HG03025 (cell line): ENCODE measurements around the gene KLHL35.
"Not testable (repeated sequence)": the region's sequence is repeated elsewhere in the genome, so short reads cannot be mapped to it uniquely, and the experiment has no call there.

Experiments
- ATAC-seq: cut with Tn5 transposase; IDR thresholded peaks from one replicate; pipeline ENCODE4 v1.9.1; 2021; ENCODE audit warnings: mild to moderate bottlenecking, moderate library complexity; ENCODE audit not compliant: unreplicated experiment, low FRiP score

Gene KLHL35

DNA sequence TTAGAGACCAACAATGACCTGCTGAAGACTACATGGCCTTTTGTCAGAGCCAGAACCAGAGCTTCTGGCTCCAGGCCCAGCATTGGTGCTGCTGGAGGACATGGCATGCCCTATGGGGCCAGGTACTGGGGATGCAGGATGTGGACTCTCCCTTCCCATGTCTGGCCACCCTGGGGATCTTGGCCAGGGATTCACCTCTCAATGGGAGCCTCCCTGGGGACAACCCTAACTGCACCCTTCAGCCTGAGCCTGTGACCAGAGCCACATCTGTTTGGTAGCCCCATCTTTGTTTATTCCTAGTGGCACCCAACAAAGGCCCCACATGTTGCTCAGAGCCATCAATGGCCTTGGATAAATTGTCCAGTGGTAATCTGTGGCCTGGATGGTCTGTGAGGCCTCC lies 5.8 kb downstream of the KLHL35 start:
- ATAC-seq = no peak

DNA sequence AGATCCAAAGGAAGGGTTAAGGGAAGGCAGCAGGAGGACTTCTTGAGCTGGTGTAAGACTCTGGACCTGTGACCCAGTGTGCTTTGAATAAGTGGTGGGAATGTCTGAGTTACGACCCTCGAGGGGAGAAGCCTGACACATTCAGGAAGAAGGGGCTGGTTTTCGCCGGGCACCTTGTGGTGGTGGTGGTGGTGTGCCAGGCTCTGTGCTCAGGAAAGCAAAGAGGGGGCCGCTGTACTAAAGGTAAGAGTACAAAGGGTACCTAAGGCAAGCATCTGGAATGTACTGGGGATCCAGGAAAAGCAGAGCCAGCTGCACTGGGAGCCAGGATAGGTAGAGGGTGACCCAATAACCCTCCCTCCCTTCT lies 6.3 kb downstream of the KLHL35 start:
- no peak for ATAC-seq

DNA sequence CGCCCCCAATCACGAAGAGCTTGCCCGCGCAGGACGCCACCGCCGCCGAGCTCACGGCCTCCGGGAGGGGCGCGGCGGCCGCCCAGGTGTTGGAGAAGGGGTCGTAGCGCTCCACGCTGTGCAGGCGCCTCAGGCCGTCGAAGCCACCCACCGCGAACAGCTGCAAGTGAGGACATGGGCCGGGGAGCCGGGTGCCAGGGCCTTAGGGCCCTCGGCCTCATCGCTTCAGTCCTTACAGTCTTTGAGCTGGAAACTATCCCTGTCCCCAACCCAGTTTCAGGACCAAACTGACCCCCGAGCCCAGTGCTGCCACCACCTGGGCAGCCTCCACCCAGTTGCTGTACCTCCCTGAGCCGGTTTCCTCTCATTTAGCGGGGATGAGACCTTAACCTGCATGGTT lies 7.6 kb downstream of the KLHL35 start:
- ATAC-seq = no peak

DNA sequence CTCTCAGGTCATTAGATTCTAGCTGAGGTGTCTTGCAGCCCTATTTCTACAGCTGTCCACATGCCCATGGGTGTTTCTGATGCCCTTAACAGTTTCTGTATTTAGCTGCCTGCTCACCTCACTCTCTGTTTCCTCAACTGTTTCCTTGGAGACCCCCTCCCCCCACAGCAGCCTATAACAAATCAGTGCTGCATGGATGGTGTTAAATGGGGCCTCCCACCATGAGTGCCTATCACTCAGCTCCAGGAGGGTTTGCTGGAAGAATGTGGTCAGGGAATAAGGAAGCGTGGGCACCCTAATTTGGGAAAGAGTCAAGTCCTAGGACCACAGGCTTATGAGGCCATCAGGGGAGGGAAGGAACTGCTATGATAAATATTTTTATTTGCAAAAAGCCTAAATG lies 8.6 kb downstream of the KLHL35 start:
- ATAC-seq = no peak

DNA sequence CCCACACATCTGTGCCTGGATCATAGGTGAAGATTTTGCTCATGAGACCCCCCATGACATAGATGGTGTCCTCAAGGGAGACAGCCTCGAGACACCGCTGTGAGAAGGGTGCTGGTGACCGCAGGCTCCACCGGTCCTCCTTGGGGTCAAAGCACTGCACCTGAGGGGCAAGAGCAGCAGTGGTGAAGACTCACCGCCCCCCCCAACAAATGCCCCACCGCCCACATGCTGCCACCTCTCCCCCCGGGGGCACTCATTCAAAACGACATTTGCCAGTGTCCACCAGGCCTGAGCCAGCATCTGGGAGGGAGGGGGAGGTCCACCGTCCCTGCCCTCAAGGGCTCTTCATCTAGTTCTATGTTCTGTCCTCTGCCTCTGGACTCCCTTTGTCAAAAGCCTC lies 9.3 kb downstream of the KLHL35 start:
- no peak for ATAC-seq

DNA sequence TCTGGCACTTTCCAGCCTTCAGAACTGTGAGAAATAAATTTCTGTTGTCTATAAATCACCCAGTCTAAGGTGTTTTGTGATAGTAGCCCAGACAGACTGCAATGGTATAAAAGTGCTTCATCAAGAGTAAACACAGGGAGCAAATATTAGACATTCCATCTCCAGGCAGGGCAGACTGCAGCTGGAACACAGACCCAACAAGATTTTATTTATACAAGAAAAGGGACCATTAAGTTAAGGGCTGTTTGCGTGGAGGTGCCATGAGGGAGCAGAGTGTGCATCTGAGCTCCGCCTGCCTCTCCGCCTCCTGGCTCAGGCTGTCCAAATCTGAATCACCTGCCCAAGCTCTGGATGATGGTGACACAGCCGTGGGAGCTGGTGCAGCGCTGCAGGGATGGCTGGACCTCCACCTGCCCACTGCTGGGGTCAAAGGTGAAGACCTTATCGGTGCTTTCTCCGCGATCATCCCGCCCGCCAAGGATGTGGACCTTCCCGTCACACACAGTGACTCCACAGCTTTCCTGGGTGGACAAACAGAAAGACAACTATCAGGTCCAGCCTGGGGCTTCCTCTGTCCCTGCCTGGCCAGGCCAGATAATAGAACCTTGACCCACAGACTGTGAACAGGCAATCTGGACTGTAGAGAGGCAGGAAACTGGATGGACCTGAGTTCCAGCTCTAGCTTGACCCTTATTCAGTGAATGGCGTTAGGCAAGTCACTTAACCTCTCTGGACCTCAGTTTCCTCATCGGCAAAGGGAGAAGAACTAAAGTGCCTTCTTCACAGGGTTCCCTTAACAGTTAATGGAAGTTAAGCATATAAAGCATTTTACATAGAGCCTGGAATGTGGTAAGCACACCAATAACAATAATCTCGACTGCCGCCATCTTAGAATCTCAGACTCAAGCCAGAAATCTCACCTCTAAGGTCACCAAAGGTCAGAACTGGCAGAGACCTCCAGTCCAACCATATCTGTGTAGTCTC lies 10.5 kb downstream of the KLHL35 start:
- ATAC-seq = no peak

DNA sequence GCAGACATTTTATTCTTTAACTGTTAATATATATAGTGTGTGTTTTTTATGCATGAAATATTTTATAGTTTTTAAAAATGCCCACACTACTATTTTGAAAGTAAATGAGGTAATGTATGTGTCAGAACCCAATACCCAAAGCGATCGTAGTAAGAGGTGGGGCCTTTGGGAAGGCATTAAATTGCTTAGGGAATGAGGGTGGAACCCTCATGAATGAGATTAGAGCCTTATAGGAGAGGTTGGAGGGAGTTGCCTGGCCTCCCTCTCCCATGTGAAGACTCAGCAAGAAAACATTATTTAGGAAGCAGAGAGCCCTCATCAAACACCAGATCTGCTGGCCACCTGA lies 11.1 kb downstream of the KLHL35 start:
- no peak for ATAC-seq

DNA sequence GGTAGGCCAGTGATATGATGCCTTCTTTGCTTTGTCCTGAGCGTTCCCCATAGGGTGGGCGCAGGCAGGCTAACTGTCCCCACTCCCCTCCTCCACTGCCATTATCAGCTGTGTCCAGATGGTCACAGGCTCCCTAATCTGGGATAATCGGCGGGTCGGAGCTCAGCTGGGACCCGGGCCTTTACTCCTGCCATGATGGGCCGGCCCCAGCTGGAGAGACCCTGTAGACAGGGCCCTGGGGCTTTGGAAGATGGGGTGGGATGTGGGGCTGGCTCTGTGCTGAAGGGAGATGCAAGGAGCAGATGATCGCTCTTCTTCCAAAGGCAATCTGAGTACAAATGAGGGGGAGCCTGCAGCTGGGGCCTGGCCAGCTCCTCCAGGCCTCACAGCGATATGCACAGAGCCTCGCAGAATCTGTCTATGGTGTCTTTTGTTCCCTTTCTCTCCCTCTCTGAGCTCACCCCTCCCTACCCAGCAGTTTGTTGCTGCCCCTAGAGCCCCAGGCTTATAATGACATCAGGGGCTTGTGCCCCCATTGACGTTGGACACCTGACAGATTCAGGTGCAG lies 11.9 kb downstream of the KLHL35 start:
- no peak for ATAC-seq

DNA sequence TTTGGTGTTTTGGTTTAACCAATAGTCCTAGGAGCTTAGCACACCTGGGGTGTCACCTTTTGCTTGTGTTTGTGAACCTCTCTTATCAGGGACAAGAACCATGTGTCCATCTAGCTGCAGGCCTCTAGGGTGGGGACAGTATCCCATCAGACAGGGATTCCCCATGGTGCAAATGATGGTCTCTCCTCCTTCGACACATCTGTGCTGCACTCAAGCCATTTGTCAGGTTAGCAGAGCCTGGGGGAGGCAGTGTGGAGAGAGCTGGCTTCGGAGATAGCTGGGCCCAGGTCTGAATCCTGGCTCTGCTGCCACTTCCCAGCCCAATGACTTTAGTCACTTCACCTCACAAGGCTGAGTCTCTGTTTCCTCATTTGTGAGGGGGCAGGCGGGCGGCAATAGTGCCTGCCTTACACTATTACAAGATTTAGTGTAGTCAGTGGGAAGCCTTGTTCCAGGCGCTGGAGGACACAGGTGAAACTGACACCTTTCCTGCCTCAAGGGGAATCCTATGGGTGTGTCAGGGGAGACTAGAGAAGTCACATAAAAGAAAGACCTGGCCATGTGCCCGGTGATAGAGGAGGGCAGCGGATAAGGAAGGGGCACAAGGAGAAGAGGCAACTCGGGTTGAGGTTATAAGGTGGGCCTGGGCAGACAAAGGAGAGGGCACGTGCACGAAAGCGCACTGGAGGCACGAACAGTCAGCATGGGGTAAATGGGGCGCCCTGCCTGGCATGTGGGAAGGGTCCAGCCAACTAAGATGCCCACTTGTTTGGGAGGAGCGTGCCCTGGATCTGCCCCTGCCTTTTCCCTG lies 12.6 kb downstream of the KLHL35 start:
- no peak for ATAC-seq

DNA sequence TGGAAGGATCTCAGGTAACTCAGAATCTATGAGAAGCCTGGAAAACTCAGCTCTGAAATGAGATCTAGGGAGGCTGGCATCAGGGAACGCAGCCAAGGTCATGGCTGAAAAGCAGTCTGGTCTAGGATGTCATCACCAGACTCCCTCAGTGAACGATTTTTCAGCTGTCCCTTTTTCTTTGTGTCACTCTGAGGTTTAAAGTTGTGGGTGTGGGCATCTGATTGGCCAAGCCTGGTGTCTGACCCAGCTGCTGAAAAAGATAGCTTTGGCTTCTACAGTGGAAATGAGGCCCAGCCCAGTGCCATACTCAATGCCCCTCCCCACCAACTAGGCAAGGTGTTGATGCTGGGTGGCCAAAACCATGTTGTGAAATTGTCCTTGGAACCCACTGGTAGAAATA lies 19.1 kb downstream of the KLHL35 start:
- ATAC-seq = no peak

DNA sequence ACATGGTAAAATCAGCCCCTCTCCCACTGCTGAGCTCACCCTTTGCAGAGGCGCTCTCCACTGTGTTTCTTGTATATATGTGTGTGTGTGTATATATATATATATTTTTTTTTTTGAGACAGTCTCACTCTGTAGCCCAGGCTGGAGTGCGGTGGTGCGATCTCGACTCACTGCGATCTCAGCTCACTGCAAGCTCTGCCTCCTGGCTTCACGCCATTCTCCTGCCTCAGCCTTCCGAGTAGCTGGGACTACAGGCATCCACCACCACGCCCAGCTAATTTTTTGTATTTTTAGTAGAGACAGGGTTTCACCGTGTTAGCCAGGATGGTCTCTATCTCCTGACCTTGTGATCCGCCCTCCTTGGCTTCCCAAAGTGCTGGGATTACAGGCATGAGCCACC lies 19.9 kb downstream of the KLHL35 start:
- not testable (repeated sequence) for ATAC-seq

DNA sequence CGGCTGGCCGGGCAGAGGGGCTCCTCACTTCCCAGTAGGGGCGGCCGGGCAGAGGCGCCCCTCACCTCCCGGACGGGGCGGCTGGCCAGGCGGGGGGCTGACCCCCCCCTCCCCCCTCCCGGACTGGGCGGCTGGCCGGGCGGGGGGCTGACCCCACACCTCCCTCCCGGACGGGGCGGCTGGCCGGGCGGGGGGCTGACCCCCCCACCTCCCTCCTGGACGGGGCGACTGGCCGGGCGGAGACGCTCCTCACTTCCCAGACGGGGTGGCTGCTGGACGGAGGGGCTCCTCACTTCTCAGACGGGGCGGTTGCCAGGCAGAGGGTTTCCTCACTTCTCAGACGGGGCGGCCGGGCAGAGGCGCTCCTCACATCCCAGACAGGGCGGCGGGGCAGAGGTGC lies 23.0 kb downstream of the KLHL35 start:
- ATAC-seq = not testable (repeated sequence)

DNA sequence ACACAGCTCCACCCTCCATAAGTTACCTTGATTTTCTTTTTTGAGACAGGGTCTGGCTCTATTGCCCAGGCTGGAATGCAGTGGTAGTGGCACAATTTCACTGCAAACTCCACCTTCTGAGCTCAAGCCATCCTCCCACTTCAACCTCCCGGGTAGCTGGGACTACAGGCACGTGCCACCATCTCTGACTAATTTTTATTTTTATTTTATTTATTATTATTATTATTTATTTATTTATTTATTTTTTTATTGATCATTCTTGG lies 24.1 kb downstream of the KLHL35 start:
- ATAC-seq = no peak

DNA sequence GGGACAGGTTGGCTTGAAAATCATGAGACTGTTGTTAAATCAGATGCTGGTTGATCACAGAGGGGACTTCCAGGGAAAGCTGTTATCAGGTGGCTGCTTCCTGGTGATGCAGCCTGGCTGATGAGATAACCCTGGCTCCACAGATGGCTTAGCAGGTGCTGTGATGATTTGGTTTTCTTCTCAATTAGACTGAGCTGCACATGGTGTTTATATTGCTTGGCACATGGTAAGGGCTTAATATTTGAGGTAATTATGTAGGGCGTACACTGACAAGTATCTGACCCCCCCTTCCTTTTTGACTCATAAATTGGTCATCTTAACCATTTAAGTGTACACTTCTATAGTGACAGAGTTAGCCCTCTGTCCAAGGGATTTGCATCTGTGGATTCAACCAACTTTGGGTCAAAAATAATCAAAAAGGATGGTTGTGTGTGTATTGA lies 26.6 kb downstream of the KLHL35 start:
- no peak for ATAC-seq

DNA sequence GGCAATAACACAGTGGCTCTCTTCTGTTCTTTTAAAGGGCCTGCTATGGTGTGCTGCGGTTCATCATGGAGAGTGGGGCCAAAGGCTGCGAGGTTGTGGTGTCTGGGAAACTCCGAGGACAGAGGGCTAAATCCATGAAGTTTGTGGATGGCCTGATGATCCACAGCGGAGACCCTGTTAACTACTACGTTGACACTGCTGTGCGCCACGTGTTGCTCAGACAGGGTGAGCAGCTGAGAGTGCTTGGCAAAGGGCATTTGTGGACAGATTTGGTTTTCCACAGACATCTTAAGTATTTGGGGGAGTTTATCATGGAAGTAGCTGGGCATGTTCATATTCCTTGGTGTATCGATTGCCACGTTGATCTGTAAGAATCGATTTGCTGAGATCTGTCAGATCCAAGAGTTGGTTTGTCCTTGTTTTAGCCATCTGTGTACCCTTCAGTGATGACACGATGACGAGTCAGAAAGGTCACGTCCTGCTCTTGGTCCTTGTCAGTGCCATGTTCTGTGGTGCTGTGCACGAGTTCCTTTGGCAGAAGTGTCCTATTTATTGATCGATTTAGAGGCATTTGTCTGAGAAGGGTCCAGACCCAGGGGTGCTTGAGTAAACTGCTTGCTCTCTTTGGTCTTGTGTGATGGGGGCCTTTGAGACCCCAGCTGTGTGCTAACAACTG lies 28.9 kb downstream of the KLHL35 start:
- no peak for ATAC-seq

DNA sequence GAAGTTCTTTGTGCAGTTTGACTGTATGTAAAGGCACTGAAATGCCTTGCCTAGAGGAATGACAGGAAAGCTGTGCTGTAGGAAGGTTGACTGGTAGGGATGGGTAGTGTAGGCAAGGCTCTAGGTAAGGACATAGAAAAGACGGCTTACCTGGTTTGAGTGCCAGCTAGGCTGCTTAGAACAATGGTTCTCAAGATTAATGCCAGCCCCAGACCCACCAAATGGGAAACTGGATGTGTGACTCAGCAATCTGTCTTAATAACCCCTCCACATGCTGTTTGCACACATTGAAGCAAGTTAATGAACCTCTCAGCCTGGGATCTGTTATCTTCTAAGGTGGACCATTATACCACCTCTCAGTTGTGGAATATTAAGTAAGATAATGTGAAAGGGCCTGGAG lies 30.0 kb downstream of the KLHL35 start:
- ATAC-seq = no peak

DNA sequence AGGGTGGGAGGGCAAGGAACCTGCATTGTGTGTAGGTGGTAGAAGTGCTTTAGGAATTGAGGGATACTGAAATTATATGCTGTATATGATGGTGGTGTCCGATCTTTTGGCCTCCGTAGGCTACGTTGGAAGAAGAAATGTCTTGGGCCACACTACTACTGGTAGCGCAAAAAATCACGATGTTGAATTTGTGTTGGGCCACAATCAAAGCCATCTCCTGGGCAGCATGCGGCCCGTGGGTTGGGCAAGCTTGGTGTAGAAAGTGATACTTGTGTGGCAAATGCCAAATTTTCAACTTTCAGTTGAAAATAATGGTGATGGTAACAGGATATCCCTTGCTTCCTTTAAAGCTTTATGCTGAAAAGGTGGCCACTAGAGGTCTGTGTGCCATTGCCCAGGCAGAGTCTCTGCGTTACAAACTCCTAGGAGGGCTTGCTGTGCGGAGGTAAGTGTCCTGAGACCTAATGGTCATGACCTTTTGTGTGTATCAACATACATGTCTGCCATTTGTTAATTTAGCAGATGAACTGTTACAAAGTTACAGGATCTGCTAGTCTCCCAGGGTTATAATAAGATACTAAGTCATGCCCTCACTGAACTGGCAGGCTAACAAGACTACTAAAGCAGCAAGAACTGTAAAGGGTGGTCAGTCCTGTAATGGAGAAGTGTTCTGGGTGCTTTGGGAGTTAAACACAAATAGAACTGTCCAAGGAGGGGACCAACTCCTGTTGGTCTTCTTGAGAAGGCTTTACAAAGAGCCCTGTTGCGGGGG lies 30.8 kb downstream of the KLHL35 start:
- no peak for ATAC-seq

DNA sequence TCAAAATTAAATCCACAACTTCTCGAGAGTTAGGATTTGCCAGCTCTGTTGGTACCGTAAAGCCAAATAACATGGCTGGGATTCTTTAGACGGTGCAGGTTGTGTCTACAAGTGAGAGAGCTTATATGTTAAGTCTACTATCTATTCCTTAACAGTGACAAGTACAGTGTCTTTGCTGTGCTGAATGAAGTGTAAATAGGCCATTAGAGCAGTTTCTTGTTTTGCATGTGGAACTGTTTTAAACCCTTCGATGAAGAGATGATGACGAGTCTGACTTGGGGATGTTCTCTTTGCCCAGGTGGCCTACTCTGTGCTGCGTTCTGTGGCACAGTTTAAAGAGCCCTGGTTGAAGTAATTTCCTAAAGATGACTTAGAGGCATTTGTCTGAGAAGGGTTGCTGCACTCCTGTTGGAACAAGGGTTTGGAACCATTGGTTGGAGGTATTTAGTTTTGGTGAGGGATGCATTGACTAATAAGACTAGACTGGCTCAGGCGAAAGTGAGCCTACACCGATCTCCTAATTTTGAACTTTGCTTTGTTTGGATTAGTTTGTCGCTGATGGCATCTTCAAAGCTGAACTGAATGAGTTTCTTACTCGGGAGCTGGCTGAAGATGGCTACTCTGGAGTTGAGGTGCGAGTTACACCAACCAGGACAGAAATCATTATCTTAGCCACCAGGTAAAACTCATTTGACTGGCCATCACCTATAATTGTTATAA lies 32.7 kb downstream of the KLHL35 start:
- no peak for ATAC-seq

DNA sequence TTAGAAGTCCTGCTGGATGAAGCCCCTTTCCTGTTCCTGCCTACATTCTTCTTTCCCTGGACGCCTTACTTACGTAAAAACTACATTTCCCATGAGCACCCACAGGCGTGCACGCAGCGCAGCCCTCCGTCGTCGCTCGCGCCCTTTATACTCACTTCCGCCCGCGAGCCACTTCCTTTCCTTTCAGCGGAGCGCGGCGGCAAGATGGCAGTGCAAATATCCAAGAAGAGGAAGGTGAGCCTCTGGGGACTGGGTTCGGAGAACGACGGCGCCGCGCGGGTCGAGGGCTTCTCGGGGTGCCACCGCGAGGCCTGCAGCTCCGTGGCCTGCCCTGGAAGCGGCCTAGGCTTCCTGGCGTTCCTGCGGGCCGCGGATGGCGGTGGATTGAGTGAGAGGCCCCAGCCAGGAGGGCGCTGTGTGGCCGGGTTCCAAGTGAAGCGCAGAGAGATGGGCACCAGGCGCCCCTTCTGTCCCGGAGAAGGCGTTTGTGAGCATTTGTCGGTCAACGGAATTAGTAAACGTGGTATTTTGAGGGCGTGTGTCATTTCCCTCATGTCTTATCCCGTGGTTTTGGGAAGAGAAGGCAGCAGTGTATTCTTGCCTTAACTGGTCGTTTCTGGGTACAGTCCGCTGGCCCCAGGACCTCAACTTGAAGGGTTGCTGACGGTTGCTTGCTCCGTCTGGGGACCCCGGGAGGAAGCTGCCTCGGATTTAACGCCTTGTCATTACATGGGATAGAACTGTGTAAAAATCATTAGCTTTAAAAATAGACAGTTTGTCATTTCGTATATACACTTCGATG lies 33.5 kb downstream of the KLHL35 start, which contains the start of gene RPS3:
Gene RPS3, plus strand, starts transcription at position 175 of the 802 bp plus-strand sequence. Its CDS starts 30 bp downstream, at position 205.
- ATAC-seq = peak; percentile 87
